Iris pigment epithelial cell (primary cell): Measurements from ENCODE around the gene ZNF90.
"Not testable (repeated sequence)": the region's sequence is repeated elsewhere in the genome, so short reads cannot be mapped to it uniquely, and the experiment has no call there.

Experiments used
- DNase-seq: peaks from one replicate; pipeline ENCODE4 v3.0.0-alpha.2; 2011; ENCODE audit warnings: low read depth

The ZNF90 gene

GRCh38 chr19:20103091-20103740, 25.4 kb downstream of the ZNF90 start:
- DNase-seq: no peak

GRCh38 chr19:20107301-20107700, 29.5 kb downstream of the ZNF90 start:
- DNase-seq: no peak

GRCh38 chr19:20118064-20118839, 40.5 kb downstream of the ZNF90 start:
- not testable (repeated sequence) for DNase-seq

GRCh38 chr19:20124879-20125278, 47.1 kb downstream of the ZNF90 start:
- no peak for DNase-seq

- not testable (repeated sequence) for DNase-seq
Observed at GRCh38 chr19:20132933-20133332, 55.1 kb downstream of the ZNF90 start.

GRCh38 chr19:20137714-20138113, 59.9 kb downstream of the ZNF90 start:
- DNase-seq: not testable (repeated sequence)

- no peak for DNase-seq
Observed at GRCh38 chr19:20151617-20152145, 73.9 kb downstream of the ZNF90 start.

- peak; percentile 36 for DNase-seq
Observed at GRCh38 chr19:20152506-20152905, 74.7 kb downstream of the ZNF90 start.

GRCh38 chr19:20153281-20153680, 75.5 kb downstream of the ZNF90 start:
- DNase-seq: peak; percentile 9

- DNase-seq: no peak
Observed at GRCh38 chr19:20154636-20155035, 76.8 kb downstream of the ZNF90 start.

- no peak for DNase-seq
Observed at GRCh38 chr19:20162821-20163220, 85.0 kb downstream of the ZNF90 start.

- no peak for DNase-seq
Observed at GRCh38 chr19:20164456-20164855, 86.7 kb downstream of the ZNF90 start.

- no peak for DNase-seq
Observed at GRCh38 chr19:20165971-20166592, 88.3 kb downstream of the ZNF90 start.

- peak; percentile 97 for DNase-seq
Observed at GRCh38 chr19:20167020-20167644, 89.3 kb downstream of the ZNF90 start, which contains the start of gene ZNF486. Gene ZNF486 (plus strand): TSS chr19:20167214. CDS start chr19:20167331, 117 bp downstream.

- DNase-seq: peak; percentile 76
Observed at GRCh38 chr19:20167651-20168122, 89.9 kb downstream of the ZNF90 start.
